BJ (cell line): ENCODE data around the gene UTP18. TPM values are rescaled to one million over a fixed set of nuclear protein-coding genes. Genes with fewer than 3 reads are reported as not detected.
A peak's percentile ranks its signal among the peaks of the same experiment; 100 is the strongest.

ENCODE experiments used
- CTCF ChIA-PET: fragments of 350-600 bp; formaldehyde crosslinking; extraction: SDS; loops from one replicate; lab custom pipeline; 2021; ENCODE audit warnings: antibody characterized with exemption, inconsistent platforms; lab: Yijun Ruan, JAX
- POLR2A ChIA-PET: fragments of 300-600 bp; sonication (Branson Sonifier 250); formaldehyde crosslinking; extraction: SDS; loops from one replicate; lab custom pipeline; 2021; ENCODE audit warnings: antibody characterized with exemption; lab: Charles Lee
- DNase-seq: peaks from one replicate; pipeline ENCODE4 v3.0.0-alpha.2; 2011; ENCODE audit warnings: low read depth
- H3K27me3 ChIP-seq: 2 replicates; pipeline ENCODE4 v1.6.0; 2011; ENCODE audit warnings: low read length; ENCODE audit not compliant: control insufficient read depth, insufficient read depth
- H3K36me3 ChIP-seq: 2 replicates; pipeline ENCODE4 v1.5.1; 2011; ENCODE audit warnings: low read length; ENCODE audit not compliant: control insufficient read depth, insufficient read depth
- H3K4me3 ChIP-seq: 2 replicates; pipeline ENCODE4 v1.5.1; 2011; ENCODE audit warnings: low read depth, mild to moderate bottlenecking, control low read depth, low read length
- CTCF ChIP-seq: IDR thresholded peaks from 2 replicates; pipeline ENCODE4 v1.5.1; 2011; ENCODE audit warnings: low read depth, mild to moderate bottlenecking, control low read depth, inconsistent platforms, low read length, moderate library complexity; ENCODE audit not compliant: insufficient read depth
- polyA plus RNA-seq: library from polyadenylated mRNA; depleted of rRNA; stranded (reverse); fragments of >200 nt; gene quantifications from 2 replicates; pipeline ENCODE4 v1.2.3, GENCODE V29; 2011

UTP18 gene
- polyA plus RNA-seq, 1 experiment: 6.8 TPM

- no peaks in the 10 kb centered on the region for H3K36me3 ChIP-seq
- TF ChIP-seq CTCF: no peak
- no peak for DNase-seq
- ChIA-PET POLR2A (no interaction called here), CTCF (no interaction called here)
- no peaks in the 10 kb centered on the region for H3K27me3 ChIP-seq
- H3K4me3 ChIP-seq: no peak overlapping the region
These were observed 9.3 kb upstream of the UTP18 start for GRCh38 chr17:51251010-51251409.

GRCh38 chr17:51255673-51256072 is 4.7 kb upstream of the UTP18 start:
- CTCF ChIA-PET: no interaction called here
- H3K27me3 ChIP-seq: no peaks in the 10 kb centered on the region
- POLR2A ChIA-PET: no interaction called here
- no peak overlapping the region for H3K4me3 ChIP-seq
- no peaks in the 10 kb centered on the region for H3K36me3 ChIP-seq
- no peak for DNase-seq
- no peak for TF ChIP-seq CTCF

GRCh38 chr17:51256101-51256500 is 4.2 kb upstream of the UTP18 start:
- ChIA-PET POLR2A (no interaction called here), CTCF (no interaction called here)
- no peak for DNase-seq
- Histone ChIP-seq H3K27me3 (no peaks in the 10 kb centered on the region), H3K4me3 (no peak overlapping the region), H3K36me3 (no peaks in the 10 kb centered on the region)
- no peak for TF ChIP-seq CTCF

GRCh38 chr17:51257150-51258081 is 2.9 kb upstream of the UTP18 start:
- H3K36me3 ChIP-seq: no peaks in the 10 kb centered on the region
- ChIA-PET CTCF (interaction anchor here (1.0 kb wide), 1 partner anchor 9 kb away, joined by 4 read pairs; no protein-coding TSS in a partner anchor), POLR2A (no interaction called here)
- no peak for DNase-seq
- peak overlapping the region; percentile 9 for H3K4me3 ChIP-seq
- TF ChIP-seq CTCF: no peak
- no peaks in the 10 kb centered on the region for H3K27me3 ChIP-seq

GRCh38 chr17:51258756-51259563 is 1.4 kb upstream of the UTP18 start:
- no peak for DNase-seq
- ChIA-PET CTCF (no interaction called here), POLR2A (no interaction called here)
- no peak for TF ChIP-seq CTCF
- Histone ChIP-seq H3K27me3 (no peaks in the 10 kb centered on the region), H3K4me3 (peak overlapping the region; percentile 92), H3K36me3 (no peaks in the 10 kb centered on the region)
